ENCODE results near the gene TTLL5. TPM values are rescaled to one million over a fixed set of nuclear protein-coding genes. Genes with fewer than 3 reads are reported as not detected.

Gene TTLL5
- total and polyA plus RNA-seq, 2 of the 13 experiments (the other 11 are each of a cell fraction or from before 2014, with no cell fraction given): 11.8 to 18.8 TPM

DNA sequence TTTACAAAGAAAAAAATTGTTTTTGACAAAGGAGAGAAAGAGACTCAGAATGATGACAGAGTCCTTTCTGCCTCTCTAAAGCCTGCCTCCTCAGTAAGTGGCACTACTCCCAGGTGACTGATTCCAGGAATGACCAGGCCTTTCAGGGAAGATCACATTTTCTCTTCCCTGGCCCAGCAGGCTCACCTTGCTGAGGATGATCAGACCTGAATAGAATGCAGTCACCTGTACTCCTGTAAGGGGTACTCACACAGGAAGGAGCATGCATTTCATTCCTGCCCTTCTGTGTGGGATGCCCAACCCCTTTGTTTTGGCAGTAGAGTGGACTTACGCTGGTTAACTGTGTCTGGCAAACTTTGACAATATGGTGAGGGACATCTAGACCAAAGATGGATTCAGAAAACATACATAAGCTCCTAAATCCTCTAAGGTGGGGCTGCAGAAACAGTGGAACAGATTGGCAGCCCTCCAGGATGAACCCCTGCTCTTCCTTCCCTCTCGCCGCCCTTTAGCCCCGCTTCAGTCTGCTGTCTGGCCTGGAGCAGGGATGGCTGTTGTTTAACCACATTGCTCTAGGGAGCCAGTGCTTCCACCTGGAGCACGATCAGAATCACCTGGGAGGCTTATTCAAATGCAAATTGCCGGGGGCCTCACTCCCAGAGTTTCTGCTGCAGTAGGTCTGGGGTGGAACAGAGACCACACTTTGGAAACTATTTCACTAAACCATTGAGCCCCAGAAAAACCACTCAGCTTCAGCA lies 30.2 kb upstream of the TTLL5 start:
- Histone ChIP-seq H3K79me2 (ENCODE audit: insufficient read depth, low read length) (no peaks in the 10 kb centered on the region), H3K4me1 (ENCODE audit: insufficient read depth, low read length) (peaks cover 47% of the 10 kb centered on the region), H3K27ac (ENCODE audit: extremely low read length, insufficient read depth, low read length) (no peak overlapping the region), H3K27me3 (ENCODE audit: control insufficient read depth in 1 of 2, insufficient read depth in 2 of 2, low read length in 2 of 2) (no peaks in the 10 kb centered on the region), H3K9me3 (ENCODE audit: low read length) (no peaks in the 10 kb centered on the region), H4K20me1 (ENCODE audit: insufficient read depth, low read length) (no peaks in the 10 kb centered on the region), H3K9ac (ENCODE audit: insufficient read depth, low read depth, low read length) (no peak overlapping the region), H3K4me3 (replicated peaks in 1 of 3; ENCODE audit: insufficient read depth in 1 of 3, low read depth in 2 of 3, low read length in 3 of 3) (no peak overlapping the region), H2AFZ (ENCODE audit: low read length) (no peak overlapping the region), H3K36me3 (replicated peaks in 1 of 2; ENCODE audit: control insufficient read depth in 1 of 2, insufficient read depth in 2 of 2, low read length in 2 of 2) (peaks cover 2 to 10% of the 10 kb centered on the region in 2 experiments; a peak in 2 of 5 replicates), H3K4me2 (ENCODE audit: low read depth, low read length) (no peak overlapping the region)
- DNase-seq (ENCODE audit: low spot score) (no peak), ATAC-seq (peak; percentile 30; the same call in 2 of the 3 replicates), FAIRE-seq (no peak)
- TF ChIP-seq TEAD2 (CRISPR knock-in tag; IDR thresholded peaks at IDR 0.05) (no peak), ZNF263 (CRISPR knock-in tag; IDR thresholded peaks at IDR 0.05) (peak; percentile 53; the same call in 1 of the 2 replicates), ZBTB38 (CRISPR knock-in tag; IDR thresholded peaks at IDR 0.05) (0 out of 2 replicates have a peak, but pooled peaks have one; percentile 26)
- intact Hi-C loops (cut with micrococcal nuclease; ENCODE audit: unreplicated experiment): no loop called here
- BruUV-seq (replicated peaks): no TSS peak
- POLR2A ChIA-PET: no interaction called here
- in situ Hi-C loops (cut with HindIII; ENCODE audit: extremely low pct_ligation_motif_present, low pct_unique_long_range_greater_than_20kb): no loop called here
- WGBS (ENCODE audit: low lambda C conversion rate): 82% methylated on average over 6 of the region's 6 CpGs
- CTCF ChIA-PET (ENCODE audit: low intra/inter-chr PET ratio, low total read pairs): no interaction called here

DNA sequence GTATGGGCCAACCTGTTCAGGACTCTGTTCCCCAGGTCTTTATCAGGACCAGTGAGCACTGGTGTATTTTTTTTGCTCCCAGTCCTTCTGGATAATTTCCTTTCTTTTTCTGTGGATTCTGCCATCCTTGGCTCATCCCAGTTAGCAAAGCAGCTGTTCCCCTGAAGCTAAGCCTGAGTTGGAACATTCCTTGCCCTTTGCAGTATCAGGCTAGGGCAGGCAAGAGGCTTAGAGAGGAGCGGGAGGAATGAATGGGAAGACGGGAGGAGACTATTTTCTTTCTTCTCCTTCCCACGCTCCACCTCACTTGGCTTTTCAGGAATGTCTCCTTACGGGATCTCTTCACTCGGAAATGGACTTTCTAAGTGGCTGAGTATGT lies 29.6 kb upstream of the TTLL5 start:
- TF ChIP-seq RFX5 (IDR thresholded peaks at IDR 0.05; ENCODE audit: low read depth, low read length) (no peak), EZH2 (conservative IDR thresholded peaks at IDR 0.05; ENCODE audit: low read depth, low read length) (no peak), ZNF550 (CRISPR knock-in tag; IDR thresholded peaks at IDR 0.05; ENCODE audit: borderline replicate concordance) (no peak), SETDB1 (CRISPR knock-in tag; IDR thresholded peaks at IDR 0.05; ENCODE audit: borderline replicate concordance) (no peak), POLR2A (IDR thresholded peaks at IDR 0.05; ENCODE audit: insufficient read depth in 1 of 2, low read depth in 2 of 2, low read length in 2 of 2) (no peak)
- peaks cover 2 to 10% of the 10 kb centered on the region in 2 experiments; a peak in 2 of 5 replicates for H3K36me3 ChIP-seq (replicated peaks in 1 of 2; ENCODE audit: control insufficient read depth in 1 of 2, insufficient read depth in 2 of 2, low read length in 2 of 2)
- no peak for DNase-seq (ENCODE audit: low spot score)
- ATAC-seq: no peak
- H3K4me2 ChIP-seq (ENCODE audit: low read depth, low read length): no peak overlapping the region
- no peak for FAIRE-seq
- H3K79me2 ChIP-seq (ENCODE audit: insufficient read depth, low read length): no peaks in the 10 kb centered on the region
- H3K4me3 ChIP-seq (replicated peaks in 1 of 3; ENCODE audit: insufficient read depth in 1 of 3, low read depth in 2 of 3, low read length in 3 of 3): no peak overlapping the region
- H4K20me1 ChIP-seq (ENCODE audit: insufficient read depth, low read length): no peaks in the 10 kb centered on the region
- H2AFZ ChIP-seq (ENCODE audit: low read length): no peak overlapping the region
- 97% methylated on average over 5 of the region's 5 CpGs for WGBS (ENCODE audit: low lambda C conversion rate)
- no peak overlapping the region for H3K9ac ChIP-seq (ENCODE audit: insufficient read depth, low read depth, low read length)
- intact Hi-C loops (cut with micrococcal nuclease; ENCODE audit: unreplicated experiment) (no loop called here), in situ Hi-C loops (cut with HindIII; ENCODE audit: extremely low pct_ligation_motif_present, low pct_unique_long_range_greater_than_20kb) (no loop called here)
- H3K27ac ChIP-seq (ENCODE audit: extremely low read length, insufficient read depth, low read length): no peak overlapping the region
- ChIA-PET CTCF (ENCODE audit: low intra/inter-chr PET ratio, low total read pairs) (no interaction called here), POLR2A (no interaction called here)
- H3K4me1 ChIP-seq (ENCODE audit: insufficient read depth, low read length): peaks cover 41% of the 10 kb centered on the region
- no TSS peak for BruUV-seq (replicated peaks)
- H3K27me3 ChIP-seq (ENCODE audit: control insufficient read depth in 1 of 2, insufficient read depth in 2 of 2, low read length in 2 of 2): no peaks in the 10 kb centered on the region
- no peaks in the 10 kb centered on the region for H3K9me3 ChIP-seq (ENCODE audit: low read length)
